Gastrocnemius medialis (tissue), 4 donors: ENCODE measurements around the gene C4BPB. TPM values are rescaled to one million over a fixed set of nuclear protein-coding genes. Genes with fewer than 3 reads are reported as not detected.

ENCODE experiments used
- ATAC-seq, 2 donors: fragments of 150-250 bp; one replicate each; pipeline ENCODE4 v1.9.1; 2016
- DNase-seq, 2 donors: peaks; one replicate each; pipeline ENCODE4 v3.0.0-alpha.2; 2019
- H3K27ac ChIP-seq, 4 donors: fragments of 200-600 bp; sonication (generic); 1 replicate in 1 of 4; 2 replicates in 3 of 4; pipeline ENCODE4 v1.5.1; 2016 to 2018; ENCODE audit warnings: mild to moderate bottlenecking in 2 of 4, moderate library complexity in 1 of 4
- H3K27me3 ChIP-seq, 3 donors: fragments of 200-600 bp; sonication (generic) in 2 of 3; 1 replicate in 1 of 3; 2 replicates in 2 of 3; pipeline versions ENCODE4 v1.5.1 to v1.6.0; 2016 to 2019; ENCODE audit warnings: mild to moderate bottlenecking in 1 of 3, moderate library complexity in 1 of 3
- H3K36me3 ChIP-seq, 2 donors: fragments of 200-600 bp; sonication (generic) in 1 of 2; one replicate each; pipeline ENCODE4 v1.5.1; 2017 to 2018
- H3K4me1 ChIP-seq, 2 donors: fragments of 200-600 bp; sonication (generic) in 1 of 2; one replicate each; pipeline ENCODE4 v1.5.1; 2016 to 2017; ENCODE audit warnings: mild to moderate bottlenecking in 2 of 2
- H3K4me3 ChIP-seq, 4 donors: fragments of 200-600 bp; sonication (generic) in 3 of 4; 1 replicate in 1 of 4; 2 replicates in 3 of 4; pipeline ENCODE4 v1.5.1; 2016 to 2019; ENCODE audit warnings: mild to moderate bottlenecking in 2 of 4
- H3K9me3 ChIP-seq, 3 donors: fragments of 200-600 bp; sonication (generic) in 2 of 3; 1 replicate in 1 of 3; 2 replicates in 2 of 3; pipeline ENCODE4 v1.5.1; 2016 to 2019
- POLR2A ChIP-seq, 2 donors: fragments of 450-650 bp; IDR thresholded peaks; one replicate each; pipeline ENCODE4 v1.6.1; 2017; ENCODE audit warnings: antibody characterized with exemption in 2 of 2, mild to moderate bottlenecking in 2 of 2, moderate library complexity in 2 of 2
- in situ Hi-C, 4 donors: fragments of 200-750 bp; cut with MboI; loops; one replicate each; pipeline versions ENCODE4 v1.15.0 to v1.8.0; 2017; ENCODE audit warnings: low sequenced_read_pairs in 4 of 4
- intact Hi-C: fragments of 100-400 bp; cut with DNase I; formaldehyde crosslinking; loops from one replicate; pipeline ENCODE4 v1.15.1; 2023; ENCODE audit warnings: low total_unique reads
- total RNA-seq, 4 donors: library from RNA; depleted of rRNA; stranded (reverse); fragments of >200 nt; gene quantifications; one replicate each; pipeline versions ENCODE4 v1.1.0 to v1.2.3, GENCODE V29; 2016
- TF ChIP-seq, protein P1 (sequence below), 5 experiments: fragments of 450-650 bp in 3 of 5; fragments of 200-600 bp in 2 of 5; sonication (generic) in 2 of 5; IDR thresholded peaks in 4 of 5; conservative IDR thresholded peaks in 1 of 5; 1 replicate in 4 of 5; 2 replicates in 1 of 5; pipeline ENCODE4 v1.5.1; 2016 to 2019; ENCODE audit warnings: antibody characterized with exemption in 5 of 5, mild to moderate bottlenecking in 3 of 5, moderate library complexity in 3 of 5

C4BPB gene
- total RNA-seq, 4 donors from 2014 or later, result 0.46 to 0.62 TPM; not detected in 2

DNA sequence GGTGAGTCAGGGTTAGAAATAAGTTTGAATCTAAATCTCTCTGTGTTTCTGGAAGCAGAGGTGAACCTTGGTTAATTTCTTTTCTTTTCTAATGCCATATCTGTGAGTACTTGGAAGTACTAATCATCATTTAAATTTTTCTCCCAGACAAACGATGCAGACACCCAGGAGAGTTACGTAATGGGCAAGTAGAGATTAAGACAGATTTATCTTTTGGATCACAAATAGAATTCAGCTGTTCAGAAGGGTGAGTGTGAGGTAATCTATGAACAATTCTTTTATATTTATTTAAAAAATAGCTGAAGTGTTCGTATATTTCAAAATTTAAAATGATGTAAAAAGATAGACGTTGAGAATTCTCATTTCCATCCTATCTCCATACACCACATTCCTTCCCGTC is 26.6 kb downstream of the C4BPB start:
- Histone ChIP-seq H3K36me3 (no peaks in the 10 kb centered on the region), H3K27ac (no peak overlapping the region), H3K4me1 (no peaks in the 10 kb centered on the region), H3K9me3 (no peaks in the 10 kb centered on the region), H3K27me3 (no peaks in the 10 kb centered on the region), H3K4me3 (no peak overlapping the region)
- DNase-seq (no peak), ATAC-seq (no peak)
- no peak for TF ChIP-seq POLR2A (IDR thresholded peaks at IDR 0.05)
- TF ChIP-seq, protein P1, sequence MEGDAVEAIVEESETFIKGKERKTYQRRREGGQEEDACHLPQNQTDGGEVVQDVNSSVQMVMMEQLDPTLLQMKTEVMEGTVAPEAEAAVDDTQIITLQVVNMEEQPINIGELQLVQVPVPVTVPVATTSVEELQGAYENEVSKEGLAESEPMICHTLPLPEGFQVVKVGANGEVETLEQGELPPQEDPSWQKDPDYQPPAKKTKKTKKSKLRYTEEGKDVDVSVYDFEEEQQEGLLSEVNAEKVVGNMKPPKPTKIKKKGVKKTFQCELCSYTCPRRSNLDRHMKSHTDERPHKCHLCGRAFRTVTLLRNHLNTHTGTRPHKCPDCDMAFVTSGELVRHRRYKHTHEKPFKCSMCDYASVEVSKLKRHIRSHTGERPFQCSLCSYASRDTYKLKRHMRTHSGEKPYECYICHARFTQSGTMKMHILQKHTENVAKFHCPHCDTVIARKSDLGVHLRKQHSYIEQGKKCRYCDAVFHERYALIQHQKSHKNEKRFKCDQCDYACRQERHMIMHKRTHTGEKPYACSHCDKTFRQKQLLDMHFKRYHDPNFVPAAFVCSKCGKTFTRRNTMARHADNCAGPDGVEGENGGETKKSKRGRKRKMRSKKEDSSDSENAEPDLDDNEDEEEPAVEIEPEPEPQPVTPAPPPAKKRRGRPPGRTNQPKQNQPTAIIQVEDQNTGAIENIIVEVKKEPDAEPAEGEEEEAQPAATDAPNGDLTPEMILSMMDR (IDR thresholded peaks at IDR 0.05 in 4 of 5, conservative IDR thresholded peaks at IDR 0.05 in 1 of 5), result no peak
- in situ Hi-C loops (no loop called here), intact Hi-C loops (no loop called here)

DNA sequence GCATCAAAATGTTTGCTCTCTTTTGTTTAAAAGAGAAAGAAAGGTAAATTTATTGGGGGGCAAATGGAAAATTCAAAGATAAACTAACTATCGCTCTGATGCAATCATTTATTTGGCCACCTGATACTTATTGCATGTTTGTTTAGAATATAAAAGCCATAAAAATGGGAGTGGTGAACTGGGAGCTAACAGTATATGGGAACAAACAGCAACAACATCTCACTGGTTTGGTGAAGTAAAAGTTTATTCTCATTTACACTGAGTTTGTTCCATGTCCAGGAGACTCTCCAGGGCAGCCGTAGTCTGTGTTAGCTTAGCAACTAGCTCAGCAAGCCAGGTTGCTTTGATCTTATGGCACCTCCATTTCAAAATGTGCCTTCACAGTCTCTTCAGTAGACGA is 35.7 kb downstream of the C4BPB start:
- Histone ChIP-seq H3K4me3 (no peak overlapping the region), H3K27ac (no peak overlapping the region), H3K4me1 (no peaks in the 10 kb centered on the region), H3K9me3 (peaks cover 0 to 3% (median 0%) of the 10 kb centered on the region in 3 donors), H3K36me3 (no peaks in the 10 kb centered on the region), H3K27me3 (no peaks in the 10 kb centered on the region)
- no peak for ATAC-seq
- in situ Hi-C loops (no loop called here), intact Hi-C loops (no loop called here)
- TF ChIP-seq, protein P1 (IDR thresholded peaks at IDR 0.05 in 4 of 5, conservative IDR thresholded peaks at IDR 0.05 in 1 of 5), result no peak
- TF ChIP-seq POLR2A (IDR thresholded peaks at IDR 0.05), result no peak
- DNase-seq, result no peak

DNA sequence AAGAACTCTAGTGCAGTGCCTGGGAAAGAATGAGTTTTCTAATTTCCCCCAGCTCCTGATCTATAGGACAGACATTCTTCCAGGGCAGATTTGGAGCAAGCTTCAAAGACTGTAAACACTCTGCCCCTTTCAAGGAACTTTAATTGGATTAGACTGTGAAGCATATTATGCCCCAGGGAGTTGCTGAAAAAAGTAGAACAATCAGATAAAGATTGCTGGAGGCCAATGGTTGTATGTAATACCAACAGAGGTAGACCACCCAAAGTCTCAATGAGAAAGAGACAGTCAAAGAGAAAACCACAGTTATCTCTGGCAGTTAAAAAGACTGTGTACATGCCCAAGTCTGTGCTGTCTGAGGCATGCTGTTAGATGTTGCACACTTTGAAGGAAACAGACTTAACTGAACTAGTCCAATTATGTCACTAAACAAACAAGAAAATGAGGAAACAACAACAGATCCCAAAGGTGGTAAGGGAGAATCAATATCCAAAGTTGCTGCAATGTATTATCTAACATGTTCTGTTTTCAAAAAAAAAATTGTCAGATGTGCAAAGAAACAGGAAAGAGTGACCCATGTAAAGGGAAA is 39.8 kb downstream of the C4BPB start:
- TF ChIP-seq, protein P1 (IDR thresholded peaks at IDR 0.05 in 4 of 5, conservative IDR thresholded peaks at IDR 0.05 in 1 of 5), result no peak
- TF ChIP-seq POLR2A (IDR thresholded peaks at IDR 0.05), result no peak
- H3K9me3 ChIP-seq, result peaks cover 0 to 7% (median 0%) of the 10 kb centered on the region in 3 donors
- no peak overlapping the region for H3K4me3 ChIP-seq
- no peak for ATAC-seq
- no peaks in the 10 kb centered on the region for H3K4me1 ChIP-seq
- DNase-seq, result no peak
- intact Hi-C loops (no loop called here), in situ Hi-C loops (no loop called here)
- H3K27ac ChIP-seq, result no peak overlapping the region
- H3K36me3 ChIP-seq, result no peaks in the 10 kb centered on the region
- no peaks in the 10 kb centered on the region for H3K27me3 ChIP-seq

DNA sequence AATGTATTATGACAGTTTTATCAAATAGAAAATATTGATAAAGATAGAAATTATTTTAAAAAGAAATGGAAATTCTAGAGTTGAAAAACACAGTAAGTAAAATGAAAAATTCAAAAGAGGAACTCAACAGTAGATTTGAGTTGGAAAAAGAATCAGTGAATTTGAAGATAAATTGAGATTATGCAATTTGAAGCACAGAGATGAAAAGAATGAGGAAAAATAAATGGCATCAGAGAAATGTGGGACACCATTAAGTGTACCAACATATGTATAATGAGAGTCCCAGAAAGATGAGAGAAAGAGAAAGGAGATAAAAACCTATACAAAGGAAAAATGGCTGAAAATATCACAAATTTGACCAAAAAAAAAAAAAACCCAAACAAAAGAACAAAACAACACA is 40.4 kb downstream of the C4BPB start:
- intact Hi-C loops, result no loop called here
- Histone ChIP-seq H3K9me3 (peaks cover 0 to 7% (median 0%) of the 10 kb centered on the region in 3 donors), H3K4me3 (no peak overlapping the region), H3K27ac (no peak overlapping the region), H3K36me3 (no peaks in the 10 kb centered on the region), H3K4me1 (no peaks in the 10 kb centered on the region), H3K27me3 (no peaks in the 10 kb centered on the region)
- no peak for ATAC-seq
- no peak for DNase-seq
- TF ChIP-seq, protein P1 (IDR thresholded peaks at IDR 0.05 in 4 of 5, conservative IDR thresholded peaks at IDR 0.05 in 1 of 5), result no peak
- TF ChIP-seq POLR2A (IDR thresholded peaks at IDR 0.05), result no peak
- in situ Hi-C loops, result no loop called here
